Measurements from ENCODE around the gene BDKRB2. TPM values are rescaled to one million over a fixed set of nuclear protein-coding genes. Genes with fewer than 3 reads are reported as not detected.

Gene BDKRB2
- total RNA-seq, 1 donor from 2014 or later, result 10.1 TPM

DNA sequence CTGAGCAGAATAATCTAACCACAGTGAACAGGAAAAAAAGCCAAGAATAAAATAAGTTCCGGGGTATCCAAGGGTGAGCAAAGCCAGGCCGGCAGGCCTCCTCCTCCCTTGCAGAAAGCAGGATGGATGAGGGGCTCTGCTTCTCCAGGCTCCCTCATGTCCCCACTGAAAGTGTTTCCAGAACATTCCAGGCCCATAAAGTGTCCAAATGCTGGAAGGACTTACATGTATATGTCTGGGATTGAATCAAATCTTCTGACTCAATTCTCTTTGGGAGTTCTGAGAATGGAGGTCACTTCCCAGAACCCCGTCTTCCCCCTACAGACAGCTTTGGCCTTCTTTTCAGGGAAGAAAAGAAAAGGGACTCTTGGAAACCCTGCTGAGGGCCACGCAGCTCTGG lies 26.4 kb downstream of the BDKRB2 start:
- H3K36me3 Mint-ChIP-seq, result peaks cover 8% of the 10 kb centered on the region
- H3K4me3 Mint-ChIP-seq, result no peak overlapping the region
- no peak for DNase-seq (ENCODE audit: low spot score in 2 of 2, unreplicated experiment in 2 of 2)
- TF ChIP-seq CTCF (IDR thresholded peaks at IDR 0.05; ENCODE audit: unreplicated experiment), result no peak
- H3K27me3 Mint-ChIP-seq (ENCODE audit: low read depth), result no peaks in the 10 kb centered on the region
- peaks cover 6% of the 10 kb centered on the region for H3K9me3 Mint-ChIP-seq
- H3K27ac Mint-ChIP-seq, result no peak overlapping the region
- peaks cover 4% of the 10 kb centered on the region for H3K4me1 Mint-ChIP-seq

- no peak for TF ChIP-seq CTCF (IDR thresholded peaks at IDR 0.05; ENCODE audit: unreplicated experiment)
- H3K27me3 Mint-ChIP-seq (ENCODE audit: low read depth), result no peaks in the 10 kb centered on the region
- peaks cover 8% of the 10 kb centered on the region for H3K36me3 Mint-ChIP-seq
- peaks cover 6% of the 10 kb centered on the region for H3K9me3 Mint-ChIP-seq
- no peak overlapping the region for H3K27ac Mint-ChIP-seq
- H3K4me1 Mint-ChIP-seq, result peaks cover 3% of the 10 kb centered on the region
- no peak overlapping the region for H3K4me3 Mint-ChIP-seq
- no peak for DNase-seq (ENCODE audit: low spot score in 2 of 2, unreplicated experiment in 2 of 2)
Measured at GRCh38 chr14:96231526-96232130, 27.0 kb downstream of the BDKRB2 start.

- Mint-ChIP-seq H3K27ac (no peak overlapping the region), H3K4me1 (peaks cover 3% of the 10 kb centered on the region), H3K36me3 (peaks cover 6% of the 10 kb centered on the region), H3K4me3 (no peak overlapping the region), H3K9me3 (peaks cover 6% of the 10 kb centered on the region), H3K27me3 (ENCODE audit: low read depth) (no peaks in the 10 kb centered on the region)
- no peak for DNase-seq (ENCODE audit: low spot score in 2 of 2, unreplicated experiment in 2 of 2)
- TF ChIP-seq CTCF (IDR thresholded peaks at IDR 0.05; ENCODE audit: unreplicated experiment), result no peak
Measured at GRCh38 chr14:96232506-96232905, 27.9 kb downstream of the BDKRB2 start.

- H3K27me3 Mint-ChIP-seq (ENCODE audit: low read depth), result no peaks in the 10 kb centered on the region
- no peak overlapping the region for H3K27ac Mint-ChIP-seq
- peaks cover 3% of the 10 kb centered on the region for H3K4me1 Mint-ChIP-seq
- TF ChIP-seq CTCF (IDR thresholded peaks at IDR 0.05; ENCODE audit: unreplicated experiment), result no peak
- no peaks in the 10 kb centered on the region for H3K36me3 Mint-ChIP-seq
- H3K9me3 Mint-ChIP-seq, result peaks cover 6% of the 10 kb centered on the region
- DNase-seq (ENCODE audit: low spot score in 2 of 2, unreplicated experiment in 2 of 2), result no peak
- no peak overlapping the region for H3K4me3 Mint-ChIP-seq
Measured at GRCh38 chr14:96233661-96234060, 29.0 kb downstream of the BDKRB2 start.

DNA sequence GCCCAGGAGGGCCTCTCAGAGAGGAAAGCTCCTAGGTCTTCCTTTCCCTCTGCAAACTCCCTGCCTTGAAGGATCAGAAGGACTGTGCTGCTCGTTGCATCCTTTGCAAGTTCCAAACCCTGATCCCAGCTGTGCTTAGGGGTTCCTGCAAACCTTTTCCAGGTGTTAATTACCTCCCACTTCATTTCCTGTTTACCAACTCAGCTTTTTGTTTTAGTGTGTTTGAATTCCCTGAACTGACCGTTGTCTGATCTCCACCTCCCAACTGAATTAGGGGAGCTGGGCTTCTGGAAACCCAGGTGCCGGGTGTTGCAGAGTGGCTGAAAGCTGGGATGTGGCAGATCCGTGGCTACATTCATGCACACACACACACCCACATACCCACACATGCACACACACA lies 30.8 kb downstream of the BDKRB2 start:
- no peak for TF ChIP-seq CTCF (IDR thresholded peaks at IDR 0.05; ENCODE audit: unreplicated experiment)
- H3K4me1 Mint-ChIP-seq, result peaks cover 7% of the 10 kb centered on the region
- no peaks in the 10 kb centered on the region for H3K36me3 Mint-ChIP-seq
- DNase-seq (ENCODE audit: low spot score in 2 of 2, unreplicated experiment in 2 of 2), result no peak
- H3K4me3 Mint-ChIP-seq, result no peak overlapping the region
- H3K27me3 Mint-ChIP-seq (ENCODE audit: low read depth), result no peaks in the 10 kb centered on the region
- no peak overlapping the region for H3K27ac Mint-ChIP-seq
- H3K9me3 Mint-ChIP-seq, result no peaks in the 10 kb centered on the region

DNA sequence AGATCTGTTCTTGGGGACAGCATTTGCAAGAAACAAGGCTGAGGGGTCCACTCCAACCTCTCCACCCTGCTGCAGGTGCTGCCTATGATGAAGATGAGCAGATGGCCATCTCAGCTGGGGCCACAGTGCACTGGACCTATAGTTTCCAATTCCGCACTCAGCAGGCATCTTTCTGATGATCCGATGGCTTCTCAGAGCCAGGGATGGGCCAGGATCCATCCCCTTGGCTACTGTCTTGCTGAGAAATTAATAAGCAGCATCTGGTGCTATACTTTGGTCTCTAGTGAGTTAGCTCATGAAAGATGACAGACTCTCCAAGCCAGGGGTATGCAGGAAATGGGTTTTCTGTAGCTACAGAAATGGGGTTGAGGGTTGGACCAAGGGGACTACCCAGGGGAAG lies 33.0 kb downstream of the BDKRB2 start:
- Mint-ChIP-seq H3K27ac (no peak overlapping the region), H3K4me3 (no peak overlapping the region), H3K36me3 (peaks cover 19% of the 10 kb centered on the region), H3K27me3 (ENCODE audit: low read depth) (no peaks in the 10 kb centered on the region), H3K9me3 (peaks cover 8% of the 10 kb centered on the region), H3K4me1 (peaks cover 7% of the 10 kb centered on the region)
- no peak for DNase-seq (ENCODE audit: low spot score in 2 of 2, unreplicated experiment in 2 of 2)
- TF ChIP-seq CTCF (IDR thresholded peaks at IDR 0.05; ENCODE audit: unreplicated experiment), result no peak
